Sigmoid colon (tissue), 4 donors: ENCODE measurements around the gene RBM10.

ENCODE experiments used
- POLR2A ChIP-seq, 2 donors: fragments of 450-650 bp; IDR thresholded peaks; one replicate each; pipeline ENCODE4 v1.6.1; 2016; ENCODE audit warnings: antibody characterized with exemption in 2 of 2, mild to moderate bottlenecking in 2 of 2, moderate library complexity in 2 of 2
- POLR2AphosphoS5 ChIP-seq, 4 donors: sonication (generic); formaldehyde crosslinking; IDR thresholded peaks; one replicate each; pipeline ENCODE4 v1.6.1; 2017; ENCODE audit warnings: antibody characterized with exemption in 4 of 4

- TF ChIP-seq POLR2A (IDR thresholded peaks at IDR 0.05) (no peak), POLR2AphosphoS5 (IDR thresholded peaks at IDR 0.05) (no peak)
These were observed 27.5 kb downstream of the RBM10 start for GRCh38 chrX:47172549-47172948.
